SJSA1 (cell line): Measurements from ENCODE around the gene FGR. TPM values are rescaled to one million over a fixed set of nuclear protein-coding genes. Genes with fewer than 3 reads are reported as not detected.

Source experiments
- DNase-seq, 2 experiments: peaks; one replicate each; pipeline ENCODE4 v3.0.0-alpha.2; 2015 to 2020; ENCODE audit warnings: low spot score in 2 of 2, low read depth in 1 of 2
- H3K27ac ChIP-seq: fragments of 250-450 bp; sonication (Bioruptor Pico); 2 replicates; pipeline ENCODE4 v1.5.1; 2020; ENCODE audit warnings: mild to moderate bottlenecking, moderate library complexity
- H3K27me3 ChIP-seq: fragments of 250-450 bp; sonication (Bioruptor Pico); replicated peaks from 2 replicates; pipeline ENCODE4 v1.5.1; 2020; ENCODE audit warnings: mild to moderate bottlenecking, moderate library complexity
- H3K36me3 ChIP-seq: fragments of 250-450 bp; sonication (Bioruptor Pico); 2 replicates; pipeline ENCODE4 v1.5.1; 2020; ENCODE audit warnings: mild to moderate bottlenecking
- H3K4me1 ChIP-seq: fragments of 250-450 bp; sonication (Bioruptor Pico); replicated peaks from 2 replicates; pipeline ENCODE4 v1.6.1; 2021; ENCODE audit warnings: mild to moderate bottlenecking
- H3K4me3 ChIP-seq: fragments of 250-450 bp; sonication (Bioruptor Pico); 2 replicates; pipeline ENCODE4 v1.5.1; 2020; ENCODE audit warnings: mild to moderate bottlenecking
- H3K9me3 ChIP-seq: fragments of 250-450 bp; sonication (Bioruptor Pico); replicated peaks from 2 replicates; pipeline ENCODE4 v1.5.1; 2020; ENCODE audit warnings: mild to moderate bottlenecking
- total RNA-seq: library from RNA; depleted of rRNA; stranded (reverse); fragments of >200 nt; shearing (Covaris generic); gene quantifications from 2 replicates; pipeline ENCODE4 v1.2.3, GENCODE V29; 2014

FGR gene
- total RNA-seq, 1 experiment from 2014 or later = not detected

DNA sequence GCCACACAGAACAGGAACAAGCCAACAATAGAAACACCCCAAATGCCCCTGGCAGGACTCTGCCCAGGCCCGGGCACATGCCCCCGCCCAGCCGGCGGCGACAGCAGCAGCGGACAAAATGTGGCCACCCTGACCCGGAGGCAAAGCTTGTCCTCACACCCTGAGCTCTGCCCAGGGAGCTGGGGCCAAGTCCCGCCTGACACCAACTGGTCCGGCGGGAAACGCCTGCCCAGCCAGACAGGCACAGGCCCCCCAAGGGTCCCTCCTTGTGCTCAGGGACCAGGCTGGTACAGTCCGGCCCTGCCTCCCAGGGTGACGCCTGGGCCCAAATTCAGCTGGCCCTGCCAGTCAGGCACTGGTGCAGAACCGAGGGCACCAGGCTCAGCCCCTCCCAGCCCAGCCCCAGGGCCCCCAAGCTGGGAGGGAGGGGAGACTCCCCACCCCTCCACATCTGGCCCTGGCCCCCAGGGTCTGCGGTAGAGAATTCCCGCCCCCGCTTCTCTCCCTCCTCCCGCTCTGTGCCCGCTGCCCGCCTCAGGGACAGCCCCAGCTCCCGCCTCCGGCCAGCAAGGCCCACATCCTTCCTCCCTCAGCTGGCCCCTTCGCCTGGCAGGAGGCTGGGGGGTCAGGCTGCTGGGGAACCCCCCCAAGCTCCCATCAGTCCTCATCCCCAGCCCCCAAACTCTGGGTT lies 33.1 kb downstream of the FGR start:
- no peaks in the 10 kb centered on the region for H3K9me3 ChIP-seq
- H3K27ac ChIP-seq = peak overlapping the region; percentile 35; the same call in 1 of the 2 replicates
- H3K27me3 ChIP-seq = no peaks in the 10 kb centered on the region
- H3K36me3 ChIP-seq = peaks cover 3% of the 10 kb centered on the region; the same call in 1 of the 2 replicates
- DNase-seq = peak in 1 of 2 experiments; percentile 45
- peaks cover 56% of the 10 kb centered on the region for H3K4me1 ChIP-seq
- H3K4me3 ChIP-seq = peak overlapping the region; percentile 96

GRCh38 chr1:27601321-27601770 lies 33.6 kb downstream of the FGR start:
- Histone ChIP-seq H3K36me3 (peaks cover 6% of the 10 kb centered on the region), H3K27ac (peak overlapping the region; percentile 35; the same call in 1 of the 2 replicates), H3K4me3 (peak overlapping the region; percentile 96), H3K9me3 (no peaks in the 10 kb centered on the region), H3K4me1 (peaks cover 50% of the 10 kb centered on the region), H3K27me3 (no peaks in the 10 kb centered on the region)
- no peak for DNase-seq

DNA sequence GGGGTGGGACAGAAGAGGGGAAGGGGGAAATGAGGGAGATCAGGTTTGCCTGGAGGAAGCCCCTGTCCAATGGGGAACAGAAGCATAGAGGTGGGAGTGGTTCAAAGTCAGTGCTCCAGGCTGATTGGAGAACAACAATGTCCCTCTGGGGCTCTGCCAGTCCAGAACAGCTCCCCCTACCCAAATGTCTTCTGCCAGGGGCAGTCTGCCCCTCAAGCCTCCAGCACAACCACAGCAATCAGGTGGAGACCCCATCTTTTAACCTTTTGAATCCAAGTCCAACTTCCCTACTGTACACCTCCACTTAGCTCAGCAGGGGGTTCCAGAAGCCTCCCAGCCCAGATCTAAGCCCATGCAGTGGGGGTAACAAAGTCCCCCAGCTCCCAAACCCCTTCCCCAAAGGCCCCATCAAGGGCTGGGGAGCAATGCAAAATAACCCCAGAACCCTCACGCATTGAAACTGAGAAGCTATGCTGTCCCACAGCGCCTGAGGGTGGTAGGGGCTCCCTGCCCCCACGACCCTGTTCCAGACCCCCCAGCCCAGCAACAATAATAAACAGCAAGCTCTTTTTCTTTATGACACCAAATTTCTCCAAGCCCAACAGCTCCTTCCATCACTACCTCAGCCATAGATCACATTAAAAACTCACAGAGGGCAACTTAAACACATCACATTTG lies 34.3 kb downstream of the FGR start:
- no peak overlapping the region for H3K27ac ChIP-seq
- H3K4me1 ChIP-seq = peaks cover 46% of the 10 kb centered on the region
- no peaks in the 10 kb centered on the region for H3K27me3 ChIP-seq
- no peaks in the 10 kb centered on the region for H3K9me3 ChIP-seq
- no peak for DNase-seq
- H3K36me3 ChIP-seq = peaks cover 9% of the 10 kb centered on the region
- H3K4me3 ChIP-seq = no peak overlapping the region

GRCh38 chr1:27599605-27600497 lies 35.1 kb downstream of the FGR start:
- no peaks in the 10 kb centered on the region for H3K27me3 ChIP-seq
- no peak overlapping the region for H3K4me3 ChIP-seq
- DNase-seq = no peak
- H3K36me3 ChIP-seq = peaks cover 9% of the 10 kb centered on the region
- no peak overlapping the region for H3K27ac ChIP-seq
- H3K9me3 ChIP-seq = no peaks in the 10 kb centered on the region
- H3K4me1 ChIP-seq = peaks cover 52% of the 10 kb centered on the region

- no peak overlapping the region for H3K4me3 ChIP-seq
- peaks cover 52% of the 10 kb centered on the region for H3K4me1 ChIP-seq
- H3K27me3 ChIP-seq = no peaks in the 10 kb centered on the region
- peaks cover 9% of the 10 kb centered on the region for H3K36me3 ChIP-seq
- DNase-seq = peak; percentile 46 to 72
- no peaks in the 10 kb centered on the region for H3K9me3 ChIP-seq
- no peak overlapping the region for H3K27ac ChIP-seq
Measured at GRCh38 chr1:27598902-27599528, 36.0 kb downstream of the FGR start.

DNA sequence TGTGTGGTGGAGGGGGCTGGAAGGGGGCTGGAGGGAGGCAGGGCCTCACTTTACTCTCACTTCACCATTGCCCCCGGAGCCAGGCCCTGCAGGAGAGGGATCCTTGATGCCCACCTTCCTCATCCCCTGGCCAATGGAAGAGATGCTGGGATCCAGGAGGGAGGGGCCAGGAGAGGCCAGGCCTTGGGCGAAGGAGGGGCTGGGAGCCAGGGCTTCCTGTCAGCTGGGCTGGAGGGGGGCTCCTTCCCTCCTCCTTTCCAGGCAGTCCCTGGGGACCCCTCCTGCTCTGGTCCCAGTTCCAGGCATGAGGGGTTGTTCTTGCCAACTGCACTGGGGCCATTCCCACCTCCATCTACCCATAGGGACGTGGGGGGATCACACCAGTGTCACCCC lies 36.7 kb downstream of the FGR start:
- H3K4me1 ChIP-seq = peaks cover 52% of the 10 kb centered on the region
- no peak for DNase-seq
- no peak overlapping the region for H3K27ac ChIP-seq
- H3K27me3 ChIP-seq = no peaks in the 10 kb centered on the region
- H3K4me3 ChIP-seq = no peak overlapping the region
- H3K9me3 ChIP-seq = no peaks in the 10 kb centered on the region
- peaks cover 9% of the 10 kb centered on the region for H3K36me3 ChIP-seq

DNA sequence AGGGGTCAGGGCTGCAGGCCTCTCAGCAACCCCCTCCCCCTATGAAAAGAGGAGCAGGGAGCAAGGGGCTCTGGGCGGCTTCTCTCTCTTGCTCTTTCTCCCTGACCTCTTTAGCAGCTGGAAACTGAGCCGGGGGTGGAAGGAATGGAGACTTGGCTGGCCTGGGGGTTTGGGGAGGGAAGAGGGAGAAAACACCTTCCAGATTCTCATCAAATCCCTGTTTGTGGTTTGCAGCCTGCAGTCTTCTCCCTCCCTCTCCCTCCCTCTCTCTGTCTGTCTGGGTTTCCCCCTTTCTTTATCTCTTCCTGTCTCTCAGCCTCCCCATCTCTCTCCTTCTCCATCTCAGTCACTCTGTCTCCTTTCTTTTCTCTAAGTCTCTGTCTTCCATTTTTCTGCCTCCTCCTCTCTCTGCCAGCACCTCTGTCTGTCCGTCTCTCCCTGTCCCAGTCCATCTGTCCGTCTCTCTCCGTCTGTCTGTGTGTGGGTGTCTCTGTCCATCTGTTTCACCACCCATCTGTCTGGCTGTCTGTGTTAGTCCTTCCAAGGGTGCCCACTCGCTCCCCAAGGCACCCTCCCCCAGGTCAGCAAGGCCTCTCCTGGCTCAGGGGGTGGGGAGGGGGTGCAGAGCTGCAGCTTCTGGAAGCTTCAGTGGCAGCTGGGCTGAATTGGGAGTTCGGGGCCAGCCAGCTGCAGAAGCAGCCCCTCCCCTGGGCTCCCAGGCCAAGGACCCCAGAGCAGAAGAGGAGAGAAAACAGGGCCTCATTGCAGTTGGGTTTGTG lies 37.3 kb downstream of the FGR start:
- Histone ChIP-seq H3K4me3 (no peak overlapping the region), H3K9me3 (no peaks in the 10 kb centered on the region), H3K27me3 (no peaks in the 10 kb centered on the region), H3K27ac (no peak overlapping the region), H3K4me1 (peaks cover 52% of the 10 kb centered on the region), H3K36me3 (peaks cover 6% of the 10 kb centered on the region; the same call in 1 of the 2 replicates)
- no peak for DNase-seq

DNA sequence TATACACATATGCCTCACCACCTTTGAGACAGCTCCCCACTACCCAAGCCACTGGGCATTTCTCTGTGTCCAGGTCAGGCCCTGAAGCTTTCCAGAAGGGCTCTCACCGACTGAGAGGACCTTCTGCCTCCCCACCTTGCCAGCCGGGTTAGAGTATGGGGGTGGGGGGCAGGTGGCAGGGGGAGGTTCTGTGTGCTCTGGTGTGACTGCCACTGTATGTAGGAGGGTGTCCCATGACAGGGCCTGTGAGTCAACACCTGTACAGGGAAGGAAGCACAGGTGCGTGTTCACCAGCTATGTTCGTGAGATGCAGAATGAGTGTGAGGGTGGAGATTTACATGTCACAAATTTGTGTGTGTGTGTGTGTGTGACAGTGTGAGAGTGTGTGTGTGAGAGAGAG lies 38.0 kb downstream of the FGR start:
- no peaks in the 10 kb centered on the region for H3K27me3 ChIP-seq
- peaks cover 6% of the 10 kb centered on the region; the same call in 1 of the 2 replicates for H3K36me3 ChIP-seq
- H3K9me3 ChIP-seq = no peaks in the 10 kb centered on the region
- no peak overlapping the region for H3K27ac ChIP-seq
- H3K4me3 ChIP-seq = no peak overlapping the region
- no peak for DNase-seq
- peaks cover 47% of the 10 kb centered on the region for H3K4me1 ChIP-seq

- Histone ChIP-seq H3K27me3 (no peaks in the 10 kb centered on the region), H3K4me1 (peaks cover 39% of the 10 kb centered on the region), H3K4me3 (no peak overlapping the region), H3K36me3 (peaks cover 12% of the 10 kb centered on the region; the same call in 1 of the 2 replicates), H3K9me3 (no peaks in the 10 kb centered on the region), H3K27ac (no peak overlapping the region)
- DNase-seq = no peak
Measured at GRCh38 chr1:27596261-27596660, 38.7 kb downstream of the FGR start.

GRCh38 chr1:27595597-27595996 lies 39.4 kb downstream of the FGR start:
- Histone ChIP-seq H3K36me3 (peaks cover 16% of the 10 kb centered on the region; the same call in 1 of the 2 replicates), H3K4me1 (peaks cover 33% of the 10 kb centered on the region), H3K4me3 (no peak overlapping the region), H3K27ac (no peak overlapping the region), H3K27me3 (no peaks in the 10 kb centered on the region), H3K9me3 (no peaks in the 10 kb centered on the region)
- DNase-seq = no peak

DNA sequence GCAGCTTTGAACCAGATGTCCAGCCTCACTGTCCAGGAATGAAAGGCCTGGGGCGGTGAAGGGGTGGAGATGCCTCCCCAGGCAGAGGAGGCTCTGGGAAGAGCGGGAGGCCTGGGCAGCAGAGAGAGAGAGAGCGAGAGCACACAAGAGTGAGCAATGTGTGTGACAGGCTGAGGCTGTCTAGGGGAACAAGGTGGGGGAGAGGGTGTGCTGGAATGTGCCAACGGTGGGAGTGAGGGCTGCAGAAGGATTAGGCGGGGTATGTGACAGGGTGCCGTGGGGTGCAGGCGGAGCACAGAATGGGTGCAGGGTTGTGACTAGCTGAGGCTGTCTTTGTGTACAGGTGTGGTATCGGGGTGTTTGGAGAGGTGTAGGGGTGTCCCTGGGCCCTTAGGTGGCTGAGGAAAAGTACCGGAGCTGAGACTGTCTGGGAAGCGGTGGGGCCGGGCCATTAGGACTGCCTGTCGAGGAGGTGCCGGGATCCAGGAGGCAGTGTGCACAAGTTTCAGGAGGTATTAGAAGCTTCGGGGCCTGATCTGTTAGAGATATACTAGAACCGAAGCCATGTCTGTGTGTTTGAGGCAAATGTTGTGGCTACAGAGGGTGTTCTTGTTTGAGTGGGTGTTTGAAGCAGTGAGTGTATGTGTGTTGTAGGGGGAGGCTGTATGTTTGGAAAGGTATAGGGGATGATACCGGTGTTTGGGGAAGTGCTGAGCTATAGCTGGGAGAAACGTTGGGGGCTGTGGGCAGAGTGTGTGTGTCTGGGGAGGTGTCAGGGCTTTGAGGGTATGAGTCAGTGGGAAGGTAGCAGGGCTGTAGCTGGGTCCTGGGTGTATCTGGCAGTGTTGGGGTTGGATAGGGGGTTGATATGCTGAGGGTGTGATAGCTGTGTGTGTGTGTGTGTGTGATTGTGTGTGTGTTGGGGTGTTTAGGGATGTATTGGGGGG lies 40.1 kb downstream of the FGR start:
- no peak overlapping the region for H3K27ac ChIP-seq
- peaks cover 34% of the 10 kb centered on the region for H3K4me1 ChIP-seq
- H3K27me3 ChIP-seq = no peaks in the 10 kb centered on the region
- H3K9me3 ChIP-seq = no peaks in the 10 kb centered on the region
- H3K4me3 ChIP-seq = no peak overlapping the region
- peaks cover 16% of the 10 kb centered on the region; the same call in 1 of the 2 replicates for H3K36me3 ChIP-seq
- no peak for DNase-seq
